Measurements from ENCODE around the gene ATRN.

ATRN gene

DNA sequence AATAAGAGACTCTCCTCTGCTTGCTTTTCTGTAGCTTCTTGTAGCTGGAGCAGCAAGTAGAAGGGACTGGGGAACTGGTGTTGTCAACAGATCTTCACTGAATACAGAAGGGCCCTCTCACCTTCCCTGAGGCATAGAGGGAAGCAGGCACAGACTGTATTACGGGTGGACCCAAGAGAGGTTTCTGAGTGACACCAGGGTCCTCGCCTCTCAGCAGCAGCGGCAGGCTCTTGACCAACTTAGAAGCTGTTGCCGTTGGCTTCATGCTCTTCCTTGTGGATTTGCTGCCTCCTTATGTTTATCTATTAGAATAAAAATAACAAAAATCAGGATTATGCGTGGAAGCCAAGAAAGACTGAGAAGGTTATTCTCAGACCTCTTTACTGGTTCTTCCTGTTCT, 160.7 kb downstream of the ATRN start:
- no peak for DNase-seq

DNA sequence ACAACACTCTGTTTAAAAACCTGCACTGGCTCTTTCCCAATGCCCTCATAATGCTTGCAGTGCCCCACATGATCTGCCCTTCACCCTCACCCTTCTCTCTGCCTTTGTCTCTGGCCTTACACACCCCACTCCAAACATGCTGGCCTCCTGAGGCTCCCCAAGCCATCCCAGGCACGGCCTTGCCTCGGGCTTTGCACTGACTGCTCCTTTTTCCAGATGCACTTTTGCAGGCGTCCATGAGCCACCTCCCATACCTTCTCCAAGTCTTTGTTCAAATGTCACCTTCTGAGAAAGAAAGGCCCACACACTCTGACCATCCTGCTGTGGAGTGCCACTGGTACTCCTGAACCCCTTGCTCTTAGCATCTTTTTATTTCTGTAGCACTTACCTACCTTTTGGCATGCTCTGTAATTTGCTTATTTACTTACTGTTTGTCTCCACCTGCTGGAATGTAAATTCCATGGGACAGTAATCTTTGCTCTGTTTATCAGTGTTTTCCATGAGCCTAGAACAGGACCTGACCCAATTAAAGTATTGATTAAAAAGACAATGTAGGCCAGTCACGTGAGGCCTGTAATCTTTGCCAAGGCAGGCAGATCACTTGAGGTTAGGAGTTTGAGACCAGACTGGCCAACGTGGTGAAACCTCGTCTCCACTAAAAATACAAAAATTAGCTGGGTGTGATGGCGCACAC, 161.6 kb downstream of the ATRN start:
- DNase-seq, result no peak

DNA sequence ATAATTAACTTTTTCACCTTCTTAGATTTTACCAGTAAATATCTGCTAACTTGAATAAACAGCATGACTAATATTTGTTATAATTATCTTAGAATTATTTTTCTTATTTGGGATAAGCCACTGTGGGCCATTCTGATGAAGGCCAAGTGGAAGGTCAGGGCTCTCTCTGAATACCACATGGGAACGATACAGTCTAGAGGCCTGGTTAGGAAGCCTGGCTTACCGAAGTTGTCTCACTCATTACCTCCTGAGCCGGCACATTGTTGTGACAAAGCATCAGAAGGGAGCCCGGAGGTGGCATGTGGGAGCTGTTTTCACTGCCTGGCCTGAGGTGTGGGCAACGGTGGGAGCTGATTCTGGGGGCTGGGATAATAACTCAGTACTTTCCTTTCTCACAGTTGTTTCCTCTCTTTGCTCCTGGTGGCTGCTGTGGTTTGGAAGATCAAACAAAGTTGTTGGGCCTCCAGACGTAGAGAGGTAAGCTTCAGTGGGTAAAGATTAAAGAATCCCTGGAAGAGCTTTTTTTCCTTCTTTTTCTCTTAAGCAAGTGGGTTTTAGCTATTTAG, 163.2 kb downstream of the ATRN start:
- DNase-seq, result no peak

DNA sequence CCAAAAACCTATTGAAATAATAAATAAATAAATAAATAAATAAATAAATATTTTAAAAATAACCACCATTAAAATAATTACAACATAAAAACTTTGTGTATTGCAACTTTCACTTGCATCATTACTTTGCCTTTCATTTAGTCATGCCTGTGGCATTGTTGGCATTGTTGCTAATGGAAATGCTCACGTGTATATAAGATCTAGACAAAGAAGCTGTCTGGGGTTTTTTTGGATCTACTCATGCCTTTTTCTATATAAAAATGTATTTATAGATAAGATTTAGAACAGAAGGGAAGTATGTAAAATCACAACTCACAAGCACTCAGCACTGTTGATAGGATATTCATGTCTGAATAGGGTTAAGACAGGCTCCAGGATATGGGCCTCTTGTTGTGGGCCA, 164.5 kb downstream of the ATRN start:
- DNase-seq, result no peak

DNA sequence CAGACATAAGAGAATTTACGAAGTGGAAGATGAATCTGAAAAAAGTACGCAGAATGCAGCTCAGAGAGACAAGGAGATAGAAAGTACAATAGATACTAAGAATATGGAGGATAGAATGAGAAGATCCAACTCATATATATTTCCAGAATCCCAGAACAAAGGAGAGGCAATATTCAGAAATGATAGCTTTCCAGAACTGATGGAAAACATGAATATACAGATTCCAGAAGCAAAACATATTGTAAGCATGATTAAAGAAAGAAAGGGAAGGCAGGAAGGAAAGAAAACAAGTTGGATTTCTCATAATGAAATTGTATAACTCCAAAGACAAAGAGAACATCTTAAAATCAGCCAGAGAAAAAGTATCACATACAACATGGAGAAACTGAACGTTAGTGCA, 169.4 kb downstream of the ATRN start:
- DNase-seq, result no peak

DNA sequence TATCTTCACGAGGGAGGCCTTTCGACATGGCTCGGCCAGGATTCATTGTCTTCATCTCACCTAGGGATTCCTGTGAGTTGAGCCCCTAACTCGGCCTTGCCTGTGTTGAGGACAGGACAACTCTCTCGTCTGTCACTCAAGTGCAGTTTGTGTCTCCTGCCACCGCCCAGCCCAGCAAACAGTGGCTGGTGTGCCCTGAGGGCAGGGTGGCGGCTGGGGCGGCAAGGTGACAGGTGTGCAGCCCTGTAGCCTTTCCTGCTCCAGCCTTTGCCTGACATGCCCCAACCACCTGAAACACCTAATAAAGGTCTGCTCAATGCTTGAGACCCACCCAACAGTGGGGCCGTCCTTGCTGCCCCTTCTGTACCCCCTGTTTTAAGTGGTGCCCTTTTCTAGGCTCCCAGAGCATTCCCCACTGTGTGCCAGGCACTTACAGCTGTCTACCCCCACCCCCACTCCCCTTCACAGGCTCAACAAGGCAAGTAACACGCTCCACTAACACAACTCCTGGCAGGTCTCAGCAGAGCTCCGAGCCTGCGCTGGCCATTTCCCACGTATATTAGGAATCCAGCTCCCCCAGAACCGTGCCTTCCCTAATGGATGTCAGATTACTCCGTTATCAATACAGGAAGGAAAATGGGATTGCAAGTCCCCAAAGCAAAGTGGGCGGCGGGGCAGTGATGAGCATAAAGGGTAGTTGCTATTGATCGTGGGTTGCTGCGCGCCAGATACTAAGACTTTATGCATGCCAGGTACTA, 174.7 kb downstream of the ATRN start:
- DNase-seq, result no peak

DNA sequence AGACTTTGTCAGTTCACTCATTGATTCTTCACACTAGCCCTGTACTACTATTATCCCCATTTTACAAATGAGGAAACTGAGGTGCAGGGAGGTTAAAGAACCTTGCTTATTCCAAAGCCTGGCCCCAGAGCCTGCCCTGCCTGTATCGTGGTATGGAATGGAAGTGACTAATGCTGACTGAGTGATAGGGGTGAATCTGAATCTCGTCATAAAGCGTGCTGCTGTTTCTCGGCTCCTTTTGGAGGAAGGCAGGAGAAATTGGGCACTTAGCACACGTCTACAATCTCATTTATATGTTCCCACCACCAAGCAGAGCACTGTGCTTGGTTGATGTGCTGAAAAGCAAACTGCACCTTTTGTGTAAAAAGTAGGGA, 175.2 kb downstream of the ATRN start:
- no peak for DNase-seq

DNA sequence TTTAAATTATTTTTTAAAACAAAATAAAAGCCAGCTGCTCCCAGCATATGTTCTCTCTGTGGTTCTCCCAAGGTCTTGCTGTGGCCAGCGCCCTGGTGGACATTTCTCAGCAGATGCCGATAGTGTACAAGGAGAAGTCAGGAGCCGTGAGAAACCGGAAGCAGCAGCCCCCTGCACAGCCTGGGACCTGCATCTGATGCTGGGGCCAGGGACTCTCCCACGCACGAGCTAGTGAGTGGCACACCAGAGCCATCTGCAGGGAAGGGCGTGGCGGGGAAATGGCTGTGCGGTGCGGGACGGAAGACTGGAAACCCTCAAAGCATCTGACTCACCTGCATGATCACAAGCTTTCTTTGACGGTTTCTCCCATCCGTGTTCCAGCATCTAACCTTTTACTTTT, 175.8 kb downstream of the ATRN start:
- DNase-seq, result no peak

DNA sequence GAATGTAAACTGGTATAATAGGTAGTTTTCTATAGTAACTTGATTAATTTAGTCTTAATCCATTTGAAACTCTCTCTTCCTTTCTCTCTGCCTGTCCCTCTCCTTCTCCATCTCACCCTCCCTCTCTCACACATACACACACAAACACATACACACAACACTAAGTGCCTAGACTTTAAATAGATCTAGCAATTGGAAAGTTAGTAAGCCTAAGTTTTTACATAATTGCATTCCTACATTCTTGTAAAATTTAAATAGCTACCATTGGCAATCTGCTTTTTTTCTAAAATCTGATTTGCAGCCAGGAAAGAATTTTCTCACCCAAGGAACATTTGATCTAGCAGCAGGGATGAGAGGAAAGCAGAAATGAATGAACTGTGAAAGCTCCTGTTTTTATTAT, 176.7 kb downstream of the ATRN start:
- no peak for DNase-seq

DNA sequence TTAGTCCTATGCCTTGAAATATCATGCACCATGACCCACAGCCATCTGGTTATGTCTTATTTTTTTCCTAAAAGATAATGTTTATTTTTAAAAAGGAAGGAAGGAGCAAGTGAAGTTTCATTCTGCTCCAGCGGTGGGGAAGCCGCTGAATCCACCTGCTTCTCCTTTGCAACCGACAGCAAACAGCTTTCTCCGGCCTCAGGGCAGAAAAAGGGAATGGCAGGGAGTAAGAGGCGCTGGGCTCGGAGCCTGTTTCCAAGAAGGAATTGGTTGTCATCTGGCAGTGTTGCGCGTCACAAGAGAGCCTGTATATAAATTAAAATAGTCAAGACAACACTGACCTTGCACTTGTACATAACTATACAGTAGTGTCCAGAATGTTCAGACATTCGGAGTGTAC, 178.1 kb downstream of the ATRN start:
- DNase-seq, result no peak

DNA sequence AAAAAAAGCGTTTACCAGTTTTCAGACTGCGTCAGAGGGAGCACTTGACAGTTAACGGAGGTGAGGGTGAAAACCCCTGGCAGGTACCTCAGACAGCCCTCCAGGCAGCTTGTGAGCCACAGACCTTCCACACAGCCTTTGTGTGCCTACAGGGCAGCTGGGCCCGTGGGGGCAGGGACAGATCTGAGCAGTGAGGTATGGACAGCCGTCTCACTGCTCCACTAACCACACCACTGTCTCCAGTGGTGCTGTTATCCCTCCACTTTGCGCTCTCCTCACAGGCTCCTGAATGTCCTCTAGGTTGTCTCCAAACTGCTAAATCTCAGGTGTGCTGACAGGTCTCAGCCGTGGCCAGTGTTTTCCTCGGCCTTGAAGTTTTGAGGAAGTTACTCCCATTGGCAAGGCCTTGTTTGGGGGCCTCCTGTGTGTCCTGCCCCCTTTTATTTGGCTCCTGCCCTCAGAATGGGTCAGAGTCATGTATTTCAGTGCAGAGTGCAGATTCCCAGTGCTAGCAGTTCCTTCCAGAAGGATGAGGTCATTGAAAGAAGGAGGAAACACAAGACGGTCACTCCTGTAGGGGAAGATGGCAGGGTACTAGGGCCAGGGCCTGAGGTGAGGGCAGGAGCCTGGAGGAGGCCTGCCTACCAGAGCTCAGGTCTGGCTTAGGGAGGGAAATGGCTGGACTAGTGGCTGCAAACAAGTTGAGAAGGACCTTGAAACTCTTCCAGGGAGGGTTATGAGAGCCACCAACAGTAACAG, 180.6 kb downstream of the ATRN start:
- no peak for DNase-seq

DNA sequence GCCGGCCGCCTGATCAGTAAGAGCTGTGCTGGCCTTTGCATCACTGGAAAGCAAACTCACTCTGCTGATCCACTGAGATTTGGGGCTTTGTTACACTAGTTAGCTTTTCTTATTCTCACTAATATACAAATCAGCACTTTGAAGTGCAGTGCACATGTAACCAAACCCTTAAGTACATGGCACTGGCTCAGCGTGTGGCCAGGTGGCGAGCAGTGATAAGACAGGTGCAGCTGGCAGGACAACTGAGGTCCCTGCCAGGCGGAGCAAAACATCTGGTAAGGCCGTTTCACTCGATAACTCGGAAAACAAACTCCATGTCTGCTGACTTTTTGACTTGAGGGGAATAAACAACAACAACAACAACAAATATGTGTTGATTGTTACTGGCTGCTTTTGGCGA, 181.4 kb downstream of the ATRN start:
- DNase-seq, result no peak

DNA sequence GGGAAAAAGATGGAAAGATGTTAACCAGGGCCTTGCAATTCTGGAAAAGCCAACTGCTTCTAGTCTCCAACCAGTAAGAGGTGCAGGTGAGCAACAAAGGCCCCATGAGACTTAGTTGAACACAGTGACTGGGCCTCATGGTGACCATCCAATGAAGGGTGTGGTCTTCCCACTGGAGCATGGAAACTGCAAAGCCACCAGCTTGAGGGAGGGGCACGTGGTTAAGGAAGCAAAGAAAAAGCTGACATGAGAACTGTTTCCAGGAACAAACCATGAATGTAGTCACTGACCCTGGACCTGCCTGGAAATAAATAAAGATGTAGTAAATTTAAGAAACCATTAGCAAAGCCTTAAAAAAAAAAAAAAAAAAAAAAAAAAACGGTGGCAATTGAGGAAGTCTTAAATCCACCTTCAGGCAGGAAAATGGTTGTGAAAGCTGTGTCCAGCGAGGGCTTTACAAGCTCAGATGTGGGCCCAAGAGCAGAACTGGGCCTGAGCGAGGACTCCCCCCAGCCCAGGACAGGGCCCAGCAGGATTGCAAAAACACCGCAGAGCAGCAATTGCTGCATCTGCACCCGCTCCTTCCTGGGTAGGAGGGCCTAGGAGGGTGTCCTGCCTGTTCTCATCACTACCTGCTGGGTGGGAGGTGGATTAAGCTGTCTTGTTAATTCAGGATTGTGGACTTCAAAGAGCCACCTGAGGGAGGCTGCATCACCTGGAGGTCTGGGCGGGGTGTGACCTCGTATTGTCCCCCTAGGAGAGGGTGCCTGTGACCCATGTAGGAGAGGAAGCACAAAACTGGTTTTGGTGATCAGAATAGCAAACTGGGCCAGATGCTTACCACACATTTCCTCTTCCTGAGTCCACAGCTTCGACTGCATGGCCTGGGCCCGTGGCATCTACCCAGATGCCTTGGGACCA, 182.1 kb downstream of the ATRN start:
- no peak for DNase-seq

DNA sequence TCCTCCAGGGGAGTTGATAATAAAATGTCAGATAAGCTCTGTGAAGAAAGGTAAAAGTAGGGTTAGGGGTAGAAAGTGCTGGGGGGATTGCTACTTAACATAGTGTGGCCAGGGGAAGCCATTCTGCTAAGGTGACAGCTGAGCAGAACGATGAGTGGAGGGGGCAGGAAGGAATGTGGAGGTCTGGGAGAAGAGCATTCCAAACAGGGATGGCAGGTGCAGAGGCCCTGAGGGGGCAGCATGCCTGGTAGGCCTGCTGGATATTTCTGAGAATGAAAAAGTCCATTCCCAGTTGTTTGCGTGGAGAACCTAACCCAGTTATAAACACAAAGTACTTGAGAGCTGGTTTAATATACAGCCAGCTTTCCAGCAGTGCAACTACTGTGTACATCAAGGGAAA, 183.1 kb downstream of the ATRN start:
- DNase-seq, result no peak

DNA sequence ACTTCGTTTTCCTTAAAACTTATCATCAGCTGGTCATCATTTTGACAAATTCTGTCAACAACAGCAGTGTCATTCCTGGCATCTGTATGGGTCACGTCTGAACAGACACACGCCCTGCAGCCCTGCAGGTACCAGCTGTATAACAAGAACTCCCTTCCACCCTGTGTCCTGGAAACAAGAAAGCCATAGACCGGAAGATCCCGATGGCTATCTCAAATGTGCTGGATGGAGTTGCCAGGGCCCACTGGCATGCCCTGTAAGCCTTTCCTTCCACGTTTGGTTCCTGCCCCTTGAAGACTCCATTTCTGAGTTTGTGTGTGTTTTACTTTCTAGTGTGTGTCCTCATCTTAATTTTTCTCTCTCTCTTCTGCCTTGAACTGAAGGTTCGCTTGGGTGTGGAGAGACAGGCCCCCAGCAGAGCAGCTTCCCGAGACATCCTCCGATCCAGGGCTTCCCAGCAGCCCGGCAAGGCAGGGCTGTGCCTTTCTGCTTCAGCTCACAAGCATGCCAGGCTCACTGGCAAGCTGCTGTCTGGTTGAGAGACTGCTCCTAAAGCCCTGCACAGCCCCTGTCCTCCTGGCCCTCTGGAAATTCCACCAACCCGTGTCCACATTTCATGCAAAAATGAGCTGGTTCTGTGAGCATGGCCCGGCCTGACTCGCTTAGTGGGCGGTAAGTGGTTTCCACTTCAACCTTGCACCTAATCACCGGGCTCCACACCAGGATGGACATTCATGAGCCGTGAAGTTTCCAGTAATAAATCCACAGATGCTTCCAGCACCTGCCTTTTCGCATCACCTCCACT, 183.7 kb downstream of the ATRN start:
- no peak for DNase-seq

DNA sequence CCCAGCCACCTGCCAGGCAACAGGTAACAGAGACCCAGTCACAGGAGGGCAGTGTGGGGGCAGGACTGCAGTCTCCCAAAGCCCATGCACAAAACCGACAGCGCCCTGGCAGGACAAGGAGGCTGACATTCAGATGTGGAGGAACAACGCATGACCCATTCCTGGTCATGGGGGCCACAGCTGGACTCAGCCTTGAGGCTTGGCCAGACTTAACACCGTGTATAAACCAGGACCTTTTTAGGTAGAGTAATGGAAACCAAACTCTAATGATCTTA, 184.2 kb downstream of the ATRN start:
- no peak for DNase-seq

DNA sequence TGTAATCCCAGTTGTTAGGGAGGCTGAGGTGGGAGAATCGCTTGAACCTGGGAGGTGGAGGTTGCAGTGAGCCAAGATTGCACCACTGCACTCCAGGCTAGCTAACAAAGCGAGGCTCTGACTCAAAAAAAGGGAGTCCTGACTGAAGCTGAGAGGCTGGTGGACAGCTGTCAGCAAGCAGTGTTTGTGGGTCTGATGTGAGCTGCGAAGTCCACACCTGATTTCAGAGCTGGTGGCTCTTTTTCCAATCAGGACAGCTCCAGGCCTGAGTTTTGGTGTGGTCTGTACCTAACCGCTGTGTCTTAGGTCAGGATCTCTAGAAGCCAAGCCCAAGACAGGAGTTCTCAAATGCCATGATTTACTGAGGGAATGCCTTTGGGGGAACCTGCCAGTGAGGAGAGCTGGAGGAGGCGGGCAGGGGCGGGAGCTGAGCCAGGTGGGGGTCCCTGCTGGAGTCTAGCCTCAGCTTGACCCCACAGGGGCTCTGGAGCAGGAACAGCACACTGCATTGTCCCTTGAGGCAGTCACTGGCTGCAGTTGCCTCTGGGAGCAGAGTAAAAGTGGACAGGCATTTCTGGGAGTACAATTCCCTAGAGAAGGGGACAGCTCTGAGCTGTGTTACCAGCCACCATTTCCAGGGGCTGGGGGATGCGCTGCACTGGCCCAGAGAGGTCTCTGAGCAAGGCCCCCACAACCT, 187.3 kb downstream of the ATRN start:
- no peak for DNase-seq

DNA sequence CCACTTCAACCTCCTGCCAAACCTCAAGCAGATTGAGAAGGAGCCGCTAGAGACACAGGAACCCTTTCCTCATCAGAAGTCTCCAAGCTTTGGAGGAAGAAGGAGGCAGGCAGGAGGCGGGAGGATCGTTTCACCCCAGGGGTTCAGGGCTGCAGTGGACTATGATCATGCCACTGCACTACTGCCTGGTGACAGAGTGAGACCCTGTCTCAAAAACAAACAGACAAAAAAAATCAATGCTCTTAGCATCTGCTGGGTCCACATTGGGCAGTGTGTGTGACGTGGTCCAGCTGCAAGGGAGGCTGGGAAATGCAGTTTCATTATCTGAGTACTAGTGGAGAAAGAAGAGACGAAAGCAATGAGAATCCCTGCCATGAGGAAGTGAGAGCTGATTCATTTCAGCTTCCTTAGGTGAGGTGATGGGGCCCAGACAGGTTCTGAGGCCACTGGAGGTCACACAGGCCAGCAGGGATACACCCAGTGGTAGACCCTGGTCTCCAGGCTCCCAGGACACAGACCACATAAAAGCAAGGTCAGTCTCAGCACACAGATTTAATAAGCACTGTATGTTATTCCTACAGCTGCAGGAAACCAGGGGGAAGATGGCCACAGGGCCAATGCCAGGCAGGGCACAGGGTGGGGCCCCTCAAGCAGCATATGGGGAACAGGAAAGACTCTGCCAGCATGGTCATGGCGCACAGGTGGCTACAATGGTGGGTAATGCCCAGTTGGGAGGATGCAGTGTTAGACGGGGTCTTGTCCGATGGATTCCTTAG, 188.1 kb downstream of the ATRN start:
- DNase-seq, result no peak

DNA sequence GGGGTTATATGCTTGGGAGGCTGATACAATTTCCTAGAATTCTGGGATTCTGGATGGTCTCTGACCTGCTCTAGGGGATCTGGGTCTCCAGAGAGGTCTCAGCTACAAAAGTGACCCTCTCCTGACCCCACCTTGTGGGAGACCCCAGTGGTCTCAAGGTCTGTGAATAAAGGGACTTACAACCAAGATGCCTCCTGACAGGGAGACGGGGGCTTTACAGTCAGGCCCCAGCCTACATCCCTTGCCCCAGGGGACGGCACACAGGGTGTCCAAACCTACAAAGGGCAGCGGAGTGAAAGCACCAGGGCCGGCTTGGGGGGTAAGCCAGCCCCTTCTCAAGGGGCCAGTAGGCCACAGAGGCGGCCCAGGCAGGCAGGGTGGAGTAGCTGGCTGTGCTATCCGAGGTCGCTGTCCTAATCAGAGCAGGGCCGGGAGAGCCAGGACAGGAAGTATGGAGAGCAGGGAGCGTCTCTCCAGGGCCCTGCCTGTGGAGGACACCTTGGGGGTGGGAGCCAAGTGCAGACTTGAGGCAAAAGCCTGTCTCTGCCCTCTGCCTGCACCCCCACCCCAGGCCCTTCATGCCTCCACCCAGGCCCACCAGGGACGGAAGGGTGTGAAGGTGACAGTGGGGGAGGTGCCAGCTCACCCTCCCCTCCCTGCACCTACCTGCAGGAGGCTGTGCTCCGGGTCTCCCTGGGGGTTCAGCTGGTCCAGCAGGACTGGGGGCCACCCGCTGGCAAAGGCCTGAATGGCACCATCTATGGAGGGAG, 188.9 kb downstream of the ATRN start:
- no peak for DNase-seq
